Measurements from ENCODE around the gene AZIN2. TPM values are rescaled to one million over a fixed set of nuclear protein-coding genes. Genes with fewer than 3 reads are reported as not detected.

The AZIN2 gene
- total and polyA plus RNA-seq, 10 of the 15 experiments (the other 5 are each of a cell fraction or from before 2014, with no cell fraction given), result 0.02 to 0.85 (median 0.23) TPM

GRCh38 chr1:33167650-33168447 is 86.9 kb downstream of the AZIN2 start:
- Histone ChIP-seq H3K27ac (ENCODE audit: control insufficient read depth, insufficient read depth) (no peak overlapping the region), H3K9ac (ENCODE audit: control insufficient read depth, insufficient read depth, low read length) (no peak overlapping the region), H3K4me2 (ENCODE audit: control insufficient read depth, insufficient read depth) (no peak overlapping the region), H3K36me3 (ENCODE audit: control insufficient read depth in 2 of 2, insufficient read depth in 2 of 2, low read length in 1 of 2) (no peaks in the 10 kb centered on the region), H3K9me3 (replicated peaks; ENCODE audit: control insufficient read depth, insufficient read depth, low read length) (no peaks in the 10 kb centered on the region), H3K27me3 (replicated peaks in 1 of 2; ENCODE audit: control insufficient read depth in 2 of 2, insufficient read depth in 2 of 2, low read length in 1 of 2) (no peaks in the 10 kb centered on the region), H2AFZ (ENCODE audit: control insufficient read depth, low read depth, low read length) (no peak overlapping the region), H4K20me1 (ENCODE audit: control insufficient read depth, insufficient read depth) (no peaks in the 10 kb centered on the region; the same call in 1 of the 2 replicates), H3K79me2 (ENCODE audit: control insufficient read depth, insufficient read depth, low read length) (no peaks in the 10 kb centered on the region), H3K4me3 (no peak overlapping the region), H3K4me1 (ENCODE audit: control insufficient read depth, insufficient read depth, low read length) (no peaks in the 10 kb centered on the region)
- RAD21 ChIA-PET (ENCODE audit: unreplicated experiment), result no interaction called here
- ATAC-seq (no peak), FAIRE-seq (no peak), DNase-seq (ENCODE audit: low read depth, low spot score) (no peak)
- POLR2A ChIA-PET, result interaction anchor here (1.0 kb wide), 1 partner anchor 40 kb away, joined by 3 read pairs; no protein-coding TSS in a partner anchor
- in situ Hi-C loops (cut with MboI), result no loop called here
- CTCF ChIA-PET, result interaction anchor here (0.7 to 1.2 kb wide), 2 partner anchors 23 to 41 kb away, joined by 3 to 5 read pairs; no protein-coding TSS in a partner anchor
- SMC1A ChIA-PET (ENCODE audit: uncharacterized antibody, unreplicated experiment), result no interaction called here
- intact Hi-C loops (cut with micrococcal nuclease; ENCODE audit: unreplicated experiment), result no loop called here
- WGBS (ENCODE audit: insufficient coverage, insufficient replicate concordance, low lambda C conversion rate, missing lambda C conversion rate), result 58% methylated on average over 4 of the region's 4 CpGs
- no TSS peak for BruUV-seq (replicated peaks)
- TF ChIP-seq SUPT20H (IDR thresholded peaks at IDR 0.05; ENCODE audit: borderline replicate concordance, control insufficient read depth, low read depth, low read length) (no peak), CEBPB (IDR thresholded peaks at IDR 0.05; ENCODE audit: borderline replicate concordance in 1 of 2, low read depth in 2 of 2, low read length in 2 of 2) (no peak), POLR2AphosphoS5 (IDR thresholded peaks at IDR 0.05; ENCODE audit: low read length) (no peak), HCFC1 (IDR thresholded peaks at IDR 0.05; ENCODE audit: low read length) (no peak), BACH1 (IDR thresholded peaks at IDR 0.05; ENCODE audit: borderline replicate concordance) (no peak), POLR2AphosphoS2 (IDR thresholded peaks at IDR 0.05; ENCODE audit: low read depth, low read length) (no peak), EGR1 (IDR thresholded peaks at IDR 0.05; ENCODE audit: borderline replicate concordance in 1 of 2, low read depth in 2 of 2, low read length in 2 of 2) (no peak), ZBTB4 (CRISPR knock-in tag; IDR thresholded peaks at IDR 0.05) (no peak), ATF3 (IDR thresholded peaks at IDR 0.05; ENCODE audit: borderline replicate concordance, extremely low read depth, low read depth, low read length) (no peak), CHD2 (IDR thresholded peaks at IDR 0.05; ENCODE audit: borderline replicate concordance, low read depth, low read length) (no peak), ASH2L (IDR thresholded peaks at IDR 0.05; ENCODE audit: borderline replicate concordance, low read depth) (no peak), CBX3 (IDR thresholded peaks at IDR 0.05; ENCODE audit: borderline replicate concordance, low read depth) (no peak), KDM1A (IDR thresholded peaks at IDR 0.05; ENCODE audit: borderline replicate concordance) (no peak), HDAC6 (IDR thresholded peaks at IDR 0.05; ENCODE audit: unreplicated experiment) (no peak), SMARCA5 (IDR thresholded peaks at IDR 0.05) (no peak), YY1 (IDR thresholded peaks at IDR 0.05; ENCODE audit: low read depth, low read length) (no peak)
- TF ChIP-seq, protein P1, sequence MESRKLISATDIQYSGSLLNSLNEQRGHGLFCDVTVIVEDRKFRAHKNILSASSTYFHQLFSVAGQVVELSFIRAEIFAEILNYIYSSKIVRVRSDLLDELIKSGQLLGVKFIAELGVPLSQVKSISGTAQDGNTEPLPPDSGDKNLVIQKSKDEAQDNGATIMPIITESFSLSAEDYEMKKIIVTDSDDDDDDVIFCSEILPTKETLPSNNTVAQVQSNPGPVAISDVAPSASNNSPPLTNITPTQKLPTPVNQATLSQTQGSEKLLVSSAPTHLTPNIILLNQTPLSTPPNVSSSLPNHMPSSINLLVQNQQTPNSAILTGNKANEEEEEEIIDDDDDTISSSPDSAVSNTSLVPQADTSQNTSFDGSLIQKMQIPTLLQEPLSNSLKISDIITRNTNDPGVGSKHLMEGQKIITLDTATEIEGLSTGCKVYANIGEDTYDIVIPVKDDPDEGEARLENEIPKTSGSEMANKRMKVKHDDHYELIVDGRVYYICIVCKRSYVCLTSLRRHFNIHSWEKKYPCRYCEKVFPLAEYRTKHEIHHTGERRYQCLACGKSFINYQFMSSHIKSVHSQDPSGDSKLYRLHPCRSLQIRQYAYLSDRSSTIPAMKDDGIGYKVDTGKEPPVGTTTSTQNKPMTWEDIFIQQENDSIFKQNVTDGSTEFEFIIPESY (IDR thresholded peaks at IDR 0.05), result no peak
